H1 (cell line): ENCODE results near the gene CMSS1. TPM values are rescaled to one million over a fixed set of nuclear protein-coding genes. Genes with fewer than 3 reads are reported as not detected.

Experiments
- CTCF ChIA-PET: fragments of 300-600 bp; sonication (Branson Sonifier 250); formaldehyde crosslinking; loops from one replicate; lab custom pipeline; 2021; ENCODE audit not compliant: partially characterized antibody; lab: Charles Lee
- POLR2A ChIA-PET: fragments of 300-600 bp; sonication (Branson Sonifier 250); formaldehyde crosslinking; loops from one replicate; lab custom pipeline; 2021; ENCODE audit warnings: inconsistent platforms; ENCODE audit not compliant: partially characterized antibody; lab: Charles Lee
- DNase-seq, 2 experiments: peaks; one replicate each; pipeline versions ENCODE4 v3.0.0 to v3.0.0-alpha.2; 2010 to 2022; ENCODE audit warnings: low spot score in 2 of 2, low read depth in 1 of 2, mixed read lengths in 1 of 2
- FAIRE-seq: peaks from 2 replicates; lab custom pipeline; 2011; peaks lifted over from hg19 to GRCh38; lab: Jason Lieb, UNC
- H2AFZ ChIP-seq: 2 replicates; pipeline ENCODE4 v1.8.1; 2012; ENCODE audit warnings: low read length, inconsistent platforms
- H2AK5ac ChIP-seq: 2 replicates; pipeline ENCODE4 v1.6.1; 2013; ENCODE audit warnings: low read depth, low read length
- H2BK120ac ChIP-seq: replicated peaks from 2 replicates; pipeline ENCODE3; 2013; ENCODE audit warnings: low read depth, low read length, inconsistent platforms
- H2BK12ac ChIP-seq: 2 replicates; pipeline ENCODE4 v1.6.1; 2013; ENCODE audit warnings: low read depth, low read length
- H2BK15ac ChIP-seq: 2 replicates; pipeline ENCODE4 v1.6.1; 2013; ENCODE audit warnings: low read length
- H2BK20ac ChIP-seq: 2 replicates; pipeline ENCODE4 v1.6.1; 2013; ENCODE audit warnings: low read length
- H2BK5ac ChIP-seq: 2 replicates; pipeline ENCODE4 v1.6.1; 2013; ENCODE audit warnings: low read depth, low read length
- H3K14ac ChIP-seq: 2 replicates; pipeline ENCODE4 v1.6.1; 2013; ENCODE audit warnings: inconsistent platforms; ENCODE audit not compliant: insufficient read length
- H3K18ac ChIP-seq: 2 replicates; pipeline ENCODE4 v1.6.1; 2013; ENCODE audit warnings: low read length; ENCODE audit errors: extremely low read depth
- H3K23ac ChIP-seq: 2 replicates; pipeline ENCODE4 v1.6.1; 2013; ENCODE audit warnings: inconsistent platforms; ENCODE audit not compliant: insufficient read length
- H3K23me2 ChIP-seq: 2 replicates; pipeline ENCODE4 v1.6.1; 2013; ENCODE audit warnings: low read depth, low read length
- H3K27ac ChIP-seq: 2 replicates; pipeline ENCODE4 v1.6.1; 2011; ENCODE audit warnings: low read depth, low read length, inconsistent platforms
- H3K27me3 ChIP-seq, 4 experiments: replicated peaks in 1 of 4; 1 replicate in 1 of 4; 2 replicates in 3 of 4; pipeline versions ENCODE4 v1.6.1 to v1.8.1; 2011 to 2013; ENCODE audit warnings: low read length in 3 of 4, mild to moderate bottlenecking in 3 of 4, inconsistent platforms in 2 of 4, mixed read lengths in 2 of 4, moderate library complexity in 1 of 4; ENCODE audit not compliant: control insufficient read depth in 3 of 4, insufficient read depth in 3 of 4; ENCODE audit errors: extremely low read depth in 1 of 4
- H3K36me3 ChIP-seq, 4 experiments: 2 replicates each; pipeline versions ENCODE4 v1.6.1 to v1.8.1; 2011 to 2013; ENCODE audit warnings: mild to moderate bottlenecking in 4 of 4, low read length in 3 of 4, moderate library complexity in 2 of 4, control low read depth in 1 of 4, inconsistent platforms in 1 of 4; ENCODE audit not compliant: insufficient read depth in 4 of 4, control insufficient read depth in 2 of 4
- H3K4ac ChIP-seq: replicated peaks from 2 replicates; pipeline ENCODE3; 2013; ENCODE audit warnings: low read length, low read depth, mixed read lengths, inconsistent platforms; ENCODE audit not compliant: insufficient read length
- H3K4me1 ChIP-seq, 4 experiments: replicated peaks in 1 of 4; 1 replicate in 1 of 4; 2 replicates in 3 of 4; pipeline versions ENCODE4 v1.6.1 to v1.8.1; 2011 to 2013; ENCODE audit warnings: low read length in 3 of 4, inconsistent platforms in 2 of 4, mixed read lengths in 1 of 4; ENCODE audit not compliant: insufficient read depth in 4 of 4, control insufficient read depth in 3 of 4
- H3K4me2 ChIP-seq, 2 experiments: 2 replicates each; pipeline versions ENCODE4 v1.6.1 to v1.8.1; 2011 to 2013; ENCODE audit warnings: low read depth in 2 of 2, low read length in 2 of 2, control low read depth in 1 of 2, inconsistent platforms in 1 of 2, mild to moderate bottlenecking in 1 of 2; ENCODE audit not compliant: insufficient read depth in 1 of 2
- H3K4me3 ChIP-seq, 4 experiments: fragments of 200-600, 300-600 bp in 1 of 4; sonication (generic), shearing (Covaris generic), sonication (Bioruptor Twin) in 1 of 4; 2 replicates each; pipeline versions ENCODE4 v1.5.1 to v1.8.1; 2011 to 2016; ENCODE audit warnings: low read length in 4 of 4, low read depth in 3 of 4, control low read depth in 2 of 4, inconsistent platforms in 2 of 4, mild to moderate bottlenecking in 2 of 4, mixed read lengths in 1 of 4, moderate library complexity in 1 of 4; ENCODE audit not compliant: insufficient read depth in 2 of 4; ENCODE audit errors: extremely low read depth in 1 of 4
- H3K56ac ChIP-seq: replicated peaks from 2 replicates; pipeline ENCODE3; 2013; ENCODE audit warnings: low read depth, mild to moderate bottlenecking, mixed read lengths, low read length, inconsistent platforms; ENCODE audit not compliant: insufficient read length
- H3K79me1 ChIP-seq: 2 replicates; pipeline ENCODE4 v1.6.1; 2013; ENCODE audit warnings: low read depth, low read length, control low read depth
- H3K79me2 ChIP-seq, 2 experiments: 2 replicates each; pipeline versions ENCODE4 v1.6.1 to v1.8.1; 2012 to 2013; ENCODE audit warnings: low read length in 2 of 2, mild to moderate bottlenecking in 2 of 2, inconsistent platforms in 1 of 2; ENCODE audit not compliant: insufficient read depth in 2 of 2, control insufficient read depth in 1 of 2
- H3K9ac ChIP-seq, 4 experiments: replicated peaks in 1 of 4; 1 replicate in 1 of 4; 2 replicates in 3 of 4; pipeline versions ENCODE4 v1.6.1 to v1.8.1; 2011 to 2013; ENCODE audit warnings: low read depth in 3 of 4, low read length in 3 of 4, control low read depth in 2 of 4, mild to moderate bottlenecking in 2 of 4, moderate library complexity in 2 of 4, inconsistent platforms in 1 of 4; ENCODE audit errors: extremely low read depth in 1 of 4
- H3K9me3 ChIP-seq, 2 experiments: 2 replicates each; pipeline versions ENCODE4 v1.6.1 to v1.8.1; 2012 to 2013; ENCODE audit warnings: mild to moderate bottlenecking in 2 of 2, moderate library complexity in 2 of 2, control low read depth in 1 of 2, inconsistent platforms in 1 of 2, low read depth in 1 of 2, low read length in 1 of 2, mixed read lengths in 1 of 2; ENCODE audit not compliant: insufficient read depth in 2 of 2
- H4K20me1 ChIP-seq, 2 experiments: replicated peaks in 1 of 2; 2 replicates each; pipeline versions ENCODE3 to v1.8.1; 2011 to 2013; ENCODE audit warnings: inconsistent platforms in 2 of 2, low read length in 2 of 2, mild to moderate bottlenecking in 1 of 2; ENCODE audit not compliant: insufficient read depth in 2 of 2, control insufficient read depth in 1 of 2
- H4K5ac ChIP-seq: 2 replicates; pipeline ENCODE4 v1.6.1; 2013; ENCODE audit warnings: low read length, low read depth, mixed read lengths, inconsistent platforms; ENCODE audit not compliant: insufficient read length
- H4K8ac ChIP-seq: 2 replicates; pipeline ENCODE4 v1.8.0; 2013; ENCODE audit warnings: mild to moderate bottlenecking, moderate library complexity, low read length, inconsistent platforms; ENCODE audit not compliant: insufficient read depth; ENCODE audit errors: extremely low read depth
- H4K91ac ChIP-seq: replicated peaks from 2 replicates; pipeline ENCODE3; 2013; ENCODE audit warnings: low read length, mixed read lengths, inconsistent platforms; ENCODE audit not compliant: insufficient read length
- GTF2F1 ChIP-seq: IDR thresholded peaks from 2 replicates; pipeline ENCODE4 v1.6.1; 2012; ENCODE audit warnings: low read depth, low read length, improper control_type of control experiment, borderline replicate concordance
- HDAC6 ChIP-seq: IDR thresholded peaks from one replicate; pipeline ENCODE4 v1.7.1; 2012; ENCODE audit warnings: low read depth, mild to moderate bottlenecking, inconsistent platforms, low read length, moderate library complexity
- USF2 ChIP-seq: IDR thresholded peaks from 2 replicates; pipeline ENCODE4 v1.6.1; 2011; ENCODE audit warnings: low read length, improper control_type of control experiment
- WGBS, 2 experiments: shearing (Covaris generic) in 1 of 2; methylation state at CpG; one replicate each; pipeline versions ENCODE4 v1.1.6 to v1.1.7; 2013 to 2015; ENCODE audit warnings: low lambda C conversion rate in 2 of 2, mixed read lengths in 2 of 2, inconsistent platforms in 1 of 2, low coverage in 1 of 2, missing lambda C conversion rate in 1 of 2; ENCODE audit not compliant: insufficient replicate concordance in 2 of 2, insufficient coverage in 1 of 2, insufficient read length in 1 of 2; ENCODE audit errors: extremely low coverage in 1 of 2, missing lambda C conversion rate in 1 of 2; 5-methylcytosine and 5-hydroxymethylcytosine counted together
- polyA plus RNA-seq, 7 experiments: library from polyadenylated mRNA; depleted of rRNA in 3 of 7; stranded (reverse) in 5 of 7; unstranded in 2 of 7; fragments of >200 nt in 5 of 7; fragments of 200-250 nt in 2 of 7; gene quantifications; 1 replicate in 5 of 7; 2 replicates in 1 of 7; 4 replicates in 1 of 7; pipeline versions ENCODE4 v1.2.1 to v1.2.3, GENCODE V29; 2011 to 2013; ENCODE audit warnings: missing spikeins in 2 of 7, mixed read lengths in 2 of 7
- total RNA-seq: library from RNA; stranded (reverse); fragmentation: NEBNext Ultra II Directional; extraction: Animal tissue kit (Norgen Biotek cat#: 25700); gene quantifications from 2 replicates; pipeline ENCODE4 v1.2.1, GENCODE V29; 2021

CMSS1 gene
- total and polyA plus RNA-seq, 2 of the 8 experiments (the other 6 are each of a cell fraction or from before 2014, with no cell fraction given), result 15.2 to 75.1 TPM

GRCh38 chr3:100007313-100007712, 189.7 kb downstream of the CMSS1 start:
- ChIA-PET CTCF (interaction anchor here (0.7 to 3.0 kb wide), 8 partner anchors 10 to 247 kb away, joined by 3 to 17 read pairs (median 4); no protein-coding TSS in a partner anchor), POLR2A (no interaction called here)
- Histone ChIP-seq H4K8ac (no peak overlapping the region), H3K4me2 (no peak overlapping the region), H3K4me3 (no peak overlapping the region), H4K5ac (no peak overlapping the region), H2BK120ac (no peak overlapping the region), H3K79me2 (no peaks in the 10 kb centered on the region), H2AFZ (no peak overlapping the region), H4K20me1 (no peaks in the 10 kb centered on the region), H3K56ac (no peak overlapping the region), H2BK5ac (no peak overlapping the region), H3K18ac (no peak overlapping the region), H3K27me3 (no peaks in the 10 kb centered on the region), H4K91ac (no peak overlapping the region), H3K9me3 (no peaks in the 10 kb centered on the region), H3K14ac (no peak overlapping the region), H3K23ac (no peak overlapping the region), H3K79me1 (no peaks in the 10 kb centered on the region), H3K36me3 (no peaks in the 10 kb centered on the region), H3K4ac (no peak overlapping the region), H2BK12ac (no peak overlapping the region), H2BK20ac (no peak overlapping the region), H3K27ac (no peak overlapping the region), H2AK5ac (no peak overlapping the region), H3K4me1 (peaks cover 3 to 8% (median 5%) of the 10 kb centered on the region in 4 experiments; a peak in 5 of 7 replicates), H3K23me2 (no peaks in the 10 kb centered on the region), H2BK15ac (no peak overlapping the region), H3K9ac (no peak overlapping the region)
- WGBS, 2 experiments, result 84% methylated on average over 3 of the region's 3 CpGs; no CpG with 5 or more reads in 1 of the 2 experiments
- DNase-seq (no peak), FAIRE-seq (no peak)
- TF ChIP-seq USF2 (no peak), HDAC6 (no peak), GTF2F1 (no peak)
